NCI-H748 treated with DMSO at 0.1 percent for 48 hours (cell line): Measurements from ENCODE around the gene PTCH1.

ENCODE experiments used
- DNase-seq: peaks from one replicate; lab custom pipeline; 2025; lab: John Stamatoyannopoulos, UW

Gene PTCH1

GRCh38 chr9:95437559-95437958 lies 79.2 kb downstream of the PTCH1 start:
- no peak for DNase-seq

- no peak for DNase-seq
These were observed 80.4 kb downstream of the PTCH1 start for GRCh38 chr9:95436416-95436815.

GRCh38 chr9:95435074-95435728 lies 81.6 kb downstream of the PTCH1 start:
- DNase-seq = no peak

- no peak for DNase-seq
These were observed 82.4 kb downstream of the PTCH1 start for GRCh38 chr9:95434116-95435073.

GRCh38 chr9:95433096-95433819 lies 83.5 kb downstream of the PTCH1 start:
- DNase-seq = no peak

- DNase-seq = no peak
These were observed 85.5 kb downstream of the PTCH1 start for GRCh38 chr9:95431286-95431685.

- no peak for DNase-seq
These were observed 86.7 kb downstream of the PTCH1 start for GRCh38 chr9:95429948-95430620.

- DNase-seq = no peak
These were observed 87.7 kb downstream of the PTCH1 start for GRCh38 chr9:95429096-95429495.

GRCh38 chr9:95425910-95426551 lies 90.7 kb downstream of the PTCH1 start:
- DNase-seq = peak; percentile 23

- DNase-seq = no peak
These were observed 94.1 kb downstream of the PTCH1 start for GRCh38 chr9:95422650-95423049.

GRCh38 chr9:95420518-95420917 lies 96.3 kb downstream of the PTCH1 start:
- no peak for DNase-seq

GRCh38 chr9:95419444-95419843 lies 97.3 kb downstream of the PTCH1 start:
- DNase-seq = no peak

- DNase-seq = no peak
These were observed 101.6 kb downstream of the PTCH1 start for GRCh38 chr9:95415158-95415557.

- DNase-seq = peak; percentile 31
These were observed 103.0 kb downstream of the PTCH1 start for GRCh38 chr9:95413793-95414192.

GRCh38 chr9:95411054-95411892 lies 105.5 kb downstream of the PTCH1 start:
- no peak for DNase-seq

GRCh38 chr9:95409650-95410426 lies 106.9 kb downstream of the PTCH1 start:
- no peak for DNase-seq

- DNase-seq = no peak
These were observed 109.2 kb downstream of the PTCH1 start for GRCh38 chr9:95407524-95407923.

- no peak for DNase-seq
These were observed 110.7 kb downstream of the PTCH1 start for GRCh38 chr9:95406121-95406520.

- no peak for DNase-seq
These were observed 117.5 kb downstream of the PTCH1 start for GRCh38 chr9:95399261-95399660.
